Activated CD4-positive, CD25-positive, alpha-beta regulatory T cell treated with anti-CD3 and anti-CD28 coated beads, Interleukin-2, amount 50 U/mL, for 24 hours (primary cell): ENCODE data around the gene PDE4B.
"Not testable (repeated sequence)": the region's sequence is repeated elsewhere in the genome, so short reads cannot be mapped to it uniquely, and the experiment has no call there.

ENCODE experiments used
- ATAC-seq, 2 donors: fragments of 150-1000 bp; cut with Tn5 transposase; one replicate each; pipeline ENCODE4 v1.10.0; 2021; ENCODE audit warnings: mild to moderate bottlenecking in 1 of 2, moderate library complexity in 1 of 2

Gene PDE4B

DNA sequence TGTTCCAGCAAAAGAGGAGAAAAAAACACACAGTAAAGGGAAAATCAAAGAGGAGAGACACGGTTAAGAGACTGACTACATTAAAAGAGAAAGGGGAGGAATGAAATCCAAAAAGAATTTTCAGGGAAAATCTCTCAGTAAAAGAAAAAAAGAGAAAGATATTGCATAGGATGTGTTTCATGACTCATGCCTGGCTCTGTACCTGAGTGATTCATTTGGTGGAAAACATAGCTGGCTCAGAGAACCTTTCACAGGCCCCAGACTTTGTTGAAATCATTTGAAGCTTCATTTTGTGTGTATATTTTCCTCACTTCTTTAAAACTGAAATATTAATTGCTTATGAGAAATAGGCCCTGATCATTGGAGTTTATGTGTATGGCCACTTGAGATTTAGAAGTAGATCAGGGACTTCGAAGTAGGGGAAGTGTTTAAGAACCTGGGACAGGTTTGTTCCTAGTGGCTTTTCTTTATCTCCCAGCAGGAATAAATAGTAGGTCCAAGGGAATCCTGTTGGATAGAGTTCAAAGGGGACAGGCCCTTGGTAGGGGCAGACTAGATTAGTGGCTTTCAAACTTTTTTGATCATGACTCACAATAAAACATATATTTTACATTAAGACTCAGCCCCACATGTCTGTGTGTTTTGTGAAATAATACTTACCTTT is 502.1 kb downstream of the PDE4B start:
- ATAC-seq: peak; percentile 77 to 95

DNA sequence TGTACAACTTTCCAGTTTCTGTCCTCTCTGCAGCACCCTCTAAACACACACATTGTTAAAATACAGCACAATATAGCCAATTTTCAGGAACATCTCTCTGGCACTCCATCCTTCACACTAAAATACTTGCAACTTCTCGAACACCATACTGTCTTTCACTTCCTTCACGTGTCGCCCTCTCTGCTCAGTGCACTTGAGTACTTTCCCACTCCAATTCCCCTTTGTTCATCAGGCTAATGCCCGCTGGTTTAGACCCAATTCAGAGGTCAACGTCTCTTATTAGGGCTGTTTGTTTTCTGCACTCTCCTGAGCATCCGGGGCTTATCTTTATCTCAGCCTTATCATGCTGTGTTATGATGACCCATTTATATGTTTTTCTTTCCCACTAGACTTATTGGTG is 503.1 kb downstream of the PDE4B start:
- ATAC-seq: no peak

DNA sequence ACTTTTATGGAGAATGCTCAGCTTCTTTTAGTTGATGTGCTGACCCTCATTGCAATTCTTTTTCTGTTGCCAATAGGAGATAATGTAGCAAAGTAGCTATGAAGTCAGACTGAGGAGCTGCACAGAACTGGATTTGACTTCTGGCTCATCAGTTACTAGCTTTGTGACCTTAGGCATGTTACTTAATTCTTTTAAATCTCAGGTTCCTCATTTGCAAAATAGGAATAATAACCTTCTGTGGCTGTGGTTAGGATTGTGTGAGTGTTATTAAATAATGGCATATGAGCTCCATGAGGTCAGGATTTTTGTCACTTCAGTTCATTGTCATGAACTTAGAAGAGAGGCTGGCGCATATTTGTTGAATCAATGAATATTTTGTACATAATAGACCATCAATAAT is 503.7 kb downstream of the PDE4B start:
- ATAC-seq: no peak

DNA sequence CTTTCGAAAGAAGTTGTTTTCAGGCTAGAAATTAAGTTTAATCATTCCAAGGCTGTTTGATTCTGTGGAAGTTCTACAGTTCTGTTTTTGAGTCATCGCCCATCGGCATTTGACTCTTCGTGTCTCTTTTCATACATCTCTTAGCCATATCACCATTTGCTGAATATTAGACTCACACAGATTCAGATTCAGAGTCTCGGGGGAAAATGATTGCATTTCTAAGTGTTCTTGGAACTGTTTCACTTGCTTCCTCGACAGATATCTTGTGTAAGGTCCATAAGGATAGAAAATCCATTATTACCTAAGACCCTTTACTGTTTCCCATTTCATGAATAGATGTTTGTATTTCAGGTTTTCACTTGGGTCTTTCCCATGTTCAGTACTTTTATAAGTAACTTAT is 504.3 kb downstream of the PDE4B start:
- no peak for ATAC-seq

DNA sequence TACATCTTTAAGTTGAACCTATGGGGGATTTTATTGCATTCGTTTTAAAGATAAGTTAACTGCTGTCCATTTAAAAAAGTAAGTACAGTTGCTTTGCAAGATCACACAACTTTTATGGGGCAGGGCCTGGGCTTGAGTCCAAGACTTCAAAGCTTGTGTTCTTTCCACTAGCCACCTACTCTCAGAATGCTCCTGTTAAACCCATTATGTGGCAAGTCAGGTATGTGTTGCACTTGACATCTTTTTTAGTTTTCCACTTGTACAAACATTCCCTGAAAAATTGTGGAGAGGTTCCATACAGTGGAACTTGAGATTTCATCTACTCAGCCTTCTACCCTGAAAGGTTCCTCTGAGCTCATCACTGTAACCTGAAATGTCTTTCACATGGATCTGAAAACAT is 505.8 kb downstream of the PDE4B start:
- no peak for ATAC-seq

DNA sequence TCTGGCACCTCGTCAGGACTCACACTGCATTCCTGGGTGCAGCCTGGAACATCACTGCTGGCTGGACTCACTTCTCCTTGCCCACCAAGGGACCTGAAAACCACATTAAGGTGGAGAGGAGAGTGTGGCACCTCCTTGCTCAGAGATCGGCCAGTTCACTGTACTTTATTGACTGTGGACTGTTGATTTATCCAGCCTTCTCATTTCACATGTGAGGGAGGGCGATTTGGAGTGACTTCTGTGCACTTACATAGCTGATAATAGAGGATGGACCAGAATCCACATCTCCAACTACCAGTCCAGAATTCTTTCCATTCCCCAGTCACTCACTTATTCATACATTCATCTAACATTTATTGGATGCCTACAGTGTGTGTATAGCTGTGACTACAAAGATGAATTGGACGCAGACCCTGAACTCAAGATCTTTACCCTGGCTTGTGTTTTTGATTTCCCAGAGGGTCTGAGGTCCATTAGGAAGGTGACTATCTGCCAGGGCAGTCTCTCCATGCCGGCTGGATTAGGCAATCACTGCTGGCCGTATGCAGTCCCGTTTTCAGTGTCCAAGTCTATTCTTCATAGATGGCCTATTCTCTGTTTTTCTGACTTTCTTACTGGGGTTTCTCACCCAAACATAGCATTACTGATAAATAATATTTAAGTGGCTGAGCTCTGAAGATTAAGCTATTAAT is 507.7 kb downstream of the PDE4B start:
- no peak for ATAC-seq

DNA sequence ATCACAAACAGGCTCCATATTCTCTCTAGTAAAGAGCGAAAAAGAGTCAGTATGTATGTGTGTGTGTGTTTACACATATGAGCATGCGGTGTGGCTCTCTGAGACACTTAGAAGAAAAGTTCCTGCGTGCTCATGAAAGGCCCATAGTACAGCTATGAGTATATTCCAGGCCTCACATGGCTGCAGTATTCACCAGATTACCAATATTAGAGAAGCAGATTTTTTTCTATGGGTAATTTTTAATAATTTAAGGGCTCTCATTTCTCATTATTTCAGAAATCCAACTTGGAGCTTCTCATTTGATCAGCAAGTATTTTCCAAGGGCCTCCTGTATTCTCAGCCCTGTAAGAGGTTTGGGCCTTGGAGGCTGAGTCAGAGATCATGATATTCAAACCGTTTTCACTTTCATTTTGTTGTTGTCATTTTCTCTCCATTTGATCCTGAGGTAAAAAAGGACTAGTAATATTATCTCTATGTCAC is 508.3 kb downstream of the PDE4B start:
- peak; percentile 93 to 97 for ATAC-seq

DNA sequence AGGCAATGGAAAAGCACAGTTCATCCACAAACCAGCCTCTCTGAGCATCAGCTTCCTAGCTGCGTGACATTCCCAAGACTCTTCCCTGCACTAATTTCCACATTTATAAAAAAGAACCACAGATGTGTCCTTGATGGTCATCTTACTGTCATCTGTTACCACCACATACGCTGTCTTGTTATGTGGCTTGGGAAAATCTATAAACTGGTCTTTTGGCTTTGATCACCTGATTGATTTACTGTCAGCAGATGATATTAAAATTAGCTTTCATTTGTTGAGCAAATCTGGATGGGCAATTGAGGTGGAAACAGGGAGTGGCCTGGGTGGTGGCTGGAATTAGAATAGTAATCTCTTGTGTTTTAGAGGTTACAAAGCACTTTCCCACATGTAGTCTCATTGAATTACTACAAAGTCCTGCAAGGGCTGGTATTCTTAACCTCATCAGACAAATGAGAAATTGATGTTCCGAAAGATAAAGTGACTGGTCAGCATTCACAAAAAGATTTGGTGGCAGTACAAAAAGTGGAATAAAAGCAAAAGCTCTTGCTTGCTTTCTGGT is 509.6 kb downstream of the PDE4B start:
- ATAC-seq: no peak

DNA sequence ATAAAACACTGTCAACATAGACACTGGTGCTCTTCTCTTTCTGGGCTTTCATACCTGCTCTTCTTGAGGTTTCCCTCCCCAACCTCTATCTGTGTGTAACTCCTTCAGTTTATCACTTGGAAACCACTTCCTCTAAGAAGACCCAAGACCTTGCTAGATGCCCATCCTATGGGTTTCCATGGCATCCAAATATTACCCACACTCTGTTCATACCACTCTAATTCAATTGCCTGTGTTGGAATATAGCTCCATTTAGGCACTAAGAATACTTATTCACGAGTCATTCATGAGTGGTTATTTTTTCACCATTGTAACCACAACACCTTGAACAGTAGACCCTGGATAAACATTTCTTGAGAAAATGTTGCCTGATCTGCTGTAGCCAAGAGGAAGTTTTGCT is 510.1 kb downstream of the PDE4B start:
- no peak for ATAC-seq

DNA sequence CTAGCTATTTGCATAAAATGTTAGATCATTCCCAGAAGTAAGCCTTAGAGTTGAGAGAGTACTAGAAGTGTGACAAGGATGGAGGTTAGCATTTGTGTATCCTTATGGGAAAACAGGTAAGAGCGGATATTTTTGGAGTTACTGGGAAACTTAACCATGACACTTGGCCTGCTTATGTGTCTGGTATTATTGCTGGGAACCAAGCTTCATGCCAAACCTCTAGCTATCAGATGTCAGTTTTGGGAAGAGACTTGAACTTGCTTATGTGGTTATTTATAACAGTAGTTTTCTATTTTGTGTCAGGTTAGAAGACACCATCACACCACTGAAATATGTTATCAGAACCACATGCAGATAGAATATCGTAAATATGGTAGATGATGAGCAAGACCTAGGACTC is 511.0 kb downstream of the PDE4B start:
- ATAC-seq: no peak

DNA sequence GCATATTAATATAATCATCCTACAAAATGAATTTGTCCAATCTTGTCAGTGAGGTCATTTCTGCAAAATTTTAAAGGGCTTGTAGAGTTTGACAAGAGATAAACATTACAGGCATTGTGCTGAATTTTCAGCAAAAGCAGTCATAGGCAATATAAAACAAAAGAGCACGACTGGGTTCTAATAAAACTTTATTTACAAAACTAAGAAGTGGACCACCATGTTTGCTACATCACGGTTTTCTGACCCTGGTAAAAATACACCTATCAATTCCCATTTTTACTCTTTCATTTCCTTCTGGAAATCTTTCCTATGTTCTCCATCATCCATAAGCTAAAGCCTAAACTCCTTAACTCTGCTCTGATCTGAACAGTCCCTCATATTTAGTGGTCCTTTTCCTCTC is 511.4 kb downstream of the PDE4B start:
- ATAC-seq: no peak

DNA sequence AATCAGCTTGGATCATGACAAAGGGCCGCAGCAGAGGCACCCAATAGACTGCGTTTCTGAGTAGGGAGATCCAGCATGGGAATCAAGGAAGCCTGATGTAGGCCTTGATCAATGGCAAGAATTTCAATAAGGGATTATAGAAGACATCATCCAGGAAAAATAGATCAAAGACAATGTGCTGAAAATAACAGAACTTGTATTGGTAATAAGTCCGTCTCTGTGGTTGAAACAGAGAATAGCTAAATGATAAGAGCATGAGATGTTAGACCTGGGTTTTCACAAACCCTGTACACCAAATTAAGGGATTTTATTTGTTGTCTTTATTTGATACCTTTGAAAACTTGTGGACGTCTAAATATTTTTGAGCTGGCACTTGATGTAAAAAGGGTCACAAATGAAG is 513.2 kb downstream of the PDE4B start:
- no peak for ATAC-seq

DNA sequence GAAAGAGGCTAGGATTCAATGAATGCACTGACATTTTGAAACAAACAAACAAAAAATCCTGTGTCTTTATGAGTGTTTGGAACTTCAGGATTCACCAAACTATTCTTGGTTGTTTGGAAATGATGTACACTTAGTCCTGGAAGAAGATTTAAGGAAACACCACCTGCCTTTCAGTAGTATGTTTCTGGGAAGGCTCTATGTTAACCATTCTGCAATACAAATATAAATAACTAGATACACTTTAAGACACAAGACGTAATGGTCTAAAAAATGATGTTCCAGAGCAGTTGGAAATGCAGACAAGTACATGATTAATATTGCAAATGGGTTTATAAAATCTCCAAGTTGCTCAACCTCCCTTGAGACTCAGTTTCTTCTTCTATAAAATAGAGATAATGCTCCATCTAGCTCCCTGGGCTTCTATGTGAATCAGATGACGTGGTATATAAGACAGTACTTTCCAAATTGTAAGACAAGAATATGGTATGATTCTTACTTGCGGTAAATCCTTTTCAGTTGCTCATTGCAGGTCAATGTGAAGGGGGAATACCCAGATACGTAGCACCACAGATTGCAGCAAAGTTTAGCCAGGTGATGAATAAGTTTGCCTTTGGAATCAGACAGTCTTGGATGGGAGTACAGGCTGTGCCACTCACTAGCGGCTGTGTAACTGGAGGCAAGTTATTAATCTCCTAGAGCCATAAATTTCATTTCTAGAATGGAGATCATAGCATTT is 516.5 kb downstream of the PDE4B start:
- no peak for ATAC-seq

DNA sequence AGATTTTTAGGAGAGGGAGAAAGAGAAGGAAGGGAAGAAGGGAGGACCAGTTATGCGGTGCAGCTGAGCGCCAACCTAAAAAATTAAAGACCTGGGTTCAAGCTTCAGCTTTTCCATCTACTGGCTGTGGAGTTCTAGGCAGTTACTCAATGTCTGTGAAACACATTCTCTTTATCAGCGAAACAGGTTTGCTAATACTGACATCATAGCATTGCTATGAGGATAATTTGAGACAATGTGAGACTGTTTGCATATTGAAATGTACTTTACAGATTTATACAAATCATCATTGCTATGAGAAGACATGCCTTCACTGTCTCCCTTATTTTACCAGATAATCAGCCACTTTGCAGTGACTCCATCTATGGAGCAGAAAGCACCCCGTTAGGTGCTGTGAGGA is 518.4 kb downstream of the PDE4B start:
- ATAC-seq: no peak

DNA sequence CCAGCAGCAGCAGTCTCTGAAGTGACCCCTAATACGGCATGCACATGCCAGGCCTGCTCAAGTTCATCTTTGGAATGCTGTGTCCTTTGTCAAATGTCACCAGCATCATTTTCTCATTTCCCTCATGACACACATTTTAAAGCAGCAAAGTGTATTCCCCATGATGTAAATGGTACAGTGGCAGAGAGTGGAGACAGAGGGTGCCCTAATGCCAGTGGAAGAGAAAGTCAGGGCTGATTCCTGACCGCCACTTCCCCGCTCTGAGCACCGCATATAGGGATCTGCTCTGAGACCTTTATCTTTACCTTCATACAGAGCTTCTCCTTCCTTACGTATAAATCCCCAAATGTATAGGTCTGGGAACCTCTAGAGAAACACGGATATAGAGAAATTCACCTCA is 518.9 kb downstream of the PDE4B start:
- no peak for ATAC-seq

DNA sequence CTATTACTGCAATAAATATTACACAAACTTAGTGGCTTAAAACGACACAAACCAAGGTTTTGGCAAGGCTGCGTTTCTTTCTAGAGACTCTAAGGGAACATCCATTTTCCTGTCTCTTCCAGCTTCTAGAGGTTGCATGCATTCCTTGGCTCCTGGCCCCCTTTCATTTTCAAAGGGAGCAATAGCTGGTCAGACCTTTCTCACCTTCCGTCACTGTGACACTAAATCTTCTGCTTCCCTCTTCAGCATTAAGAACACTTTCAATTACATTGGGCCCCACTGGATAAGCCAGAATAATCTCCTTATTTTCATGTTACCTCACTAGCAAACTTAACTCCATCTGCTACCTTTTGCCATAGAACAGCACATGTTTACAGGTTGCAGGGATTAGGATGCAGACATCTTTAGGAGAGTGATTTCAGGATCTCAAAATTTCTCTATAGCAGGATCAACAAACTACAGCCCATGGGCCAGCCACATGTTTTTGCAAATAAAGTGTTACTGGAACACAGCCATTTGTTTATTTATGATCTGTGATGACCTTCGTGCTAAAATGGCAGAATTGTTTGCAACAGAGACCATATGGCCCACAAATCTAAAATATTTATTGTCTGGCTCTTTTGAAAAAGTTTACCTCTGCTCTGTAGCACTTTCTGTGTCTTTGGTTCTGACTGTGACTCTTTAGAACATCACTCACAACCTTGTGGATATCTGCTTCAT is 519.7 kb downstream of the PDE4B start:
- ATAC-seq: no peak

DNA sequence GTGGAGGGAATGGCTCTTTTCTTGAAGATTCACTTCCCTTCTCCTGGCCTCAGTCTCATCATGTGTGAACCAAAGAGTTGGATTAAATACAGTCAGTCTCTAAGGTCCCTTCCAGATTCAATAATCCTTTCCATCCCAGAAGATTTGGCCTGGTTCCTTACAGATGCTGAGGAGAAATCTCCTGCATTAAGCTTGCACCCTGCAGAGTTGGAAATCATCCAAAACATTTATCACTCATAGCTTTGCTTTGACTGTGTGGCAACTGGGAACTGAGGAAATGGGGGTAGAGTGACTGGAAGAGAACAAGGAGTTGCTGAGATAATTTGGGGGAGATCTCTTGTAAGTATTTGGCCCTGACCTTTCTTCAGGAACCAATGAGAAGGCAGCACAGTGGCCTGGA is 520.7 kb downstream of the PDE4B start:
- ATAC-seq: no peak

DNA sequence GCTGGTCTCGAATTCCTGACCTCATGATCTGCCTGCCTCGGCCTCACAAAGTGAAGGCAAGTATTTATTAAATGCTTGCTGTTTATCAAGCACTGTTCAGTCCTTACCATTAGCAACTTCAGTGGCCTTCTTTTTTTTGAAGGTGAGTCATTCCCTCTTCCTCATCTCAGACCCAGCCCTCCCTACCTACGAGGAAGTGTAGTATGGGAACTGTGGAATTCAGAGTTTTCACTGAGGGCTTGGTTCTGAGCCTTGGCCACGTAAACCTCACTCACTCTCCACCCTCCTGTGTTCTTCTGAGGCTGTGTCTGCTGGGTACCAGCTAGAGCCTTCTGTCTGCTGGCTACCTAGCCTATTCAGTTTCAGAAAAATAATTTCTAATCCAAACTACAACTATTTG is 523.0 kb downstream of the PDE4B start:
- ATAC-seq: no peak

DNA sequence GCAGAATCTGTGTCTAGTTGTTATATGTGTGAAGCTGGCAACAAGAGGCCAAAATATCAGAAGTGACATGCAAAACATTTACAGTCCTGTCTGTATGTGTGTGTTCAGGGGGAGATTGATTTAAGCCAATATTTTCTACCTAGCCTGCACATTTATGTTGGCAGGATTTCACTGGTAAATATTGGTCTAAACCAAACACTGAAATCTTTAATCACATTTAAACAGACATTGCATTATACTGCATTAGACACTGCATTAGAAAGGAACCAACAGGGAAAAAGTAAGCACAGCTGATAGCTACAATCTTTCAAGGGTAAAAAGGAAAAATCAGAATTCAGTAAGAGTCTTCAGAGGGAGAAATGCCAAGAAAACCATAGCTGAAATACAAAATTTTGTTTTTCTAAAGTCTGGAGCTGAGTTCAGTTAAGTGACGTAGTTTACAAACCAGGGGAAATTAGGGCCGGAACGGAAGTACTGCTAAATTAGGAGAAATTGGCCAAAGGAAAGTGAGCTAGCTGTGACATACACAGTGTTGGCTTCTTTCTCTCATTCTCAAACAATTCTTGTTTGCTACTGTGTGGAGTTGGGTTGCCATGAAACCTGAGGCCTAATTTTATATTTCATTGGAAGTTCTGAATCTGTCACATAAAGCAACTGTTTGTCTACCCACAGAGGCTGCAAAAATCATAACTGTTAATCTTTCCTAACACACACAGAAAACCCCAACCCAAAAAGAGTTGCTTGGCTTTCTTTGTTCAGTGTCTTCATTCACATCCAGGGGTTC is 524.0 kb downstream of the PDE4B start:
- ATAC-seq: no peak

DNA sequence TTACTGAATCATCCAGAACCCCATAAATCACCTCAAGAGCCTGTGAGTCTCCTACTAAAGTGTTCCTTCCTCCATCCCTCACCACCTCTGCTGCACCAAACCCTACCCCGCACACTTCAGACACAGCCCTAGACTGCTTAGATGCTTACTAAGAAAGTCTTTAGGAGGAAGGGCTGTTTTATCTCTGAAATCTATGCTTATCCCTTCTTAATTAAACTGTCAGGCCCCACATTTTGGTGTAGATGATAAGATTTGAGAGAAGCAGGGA is 524.5 kb downstream of the PDE4B start:
- no peak for ATAC-seq

DNA sequence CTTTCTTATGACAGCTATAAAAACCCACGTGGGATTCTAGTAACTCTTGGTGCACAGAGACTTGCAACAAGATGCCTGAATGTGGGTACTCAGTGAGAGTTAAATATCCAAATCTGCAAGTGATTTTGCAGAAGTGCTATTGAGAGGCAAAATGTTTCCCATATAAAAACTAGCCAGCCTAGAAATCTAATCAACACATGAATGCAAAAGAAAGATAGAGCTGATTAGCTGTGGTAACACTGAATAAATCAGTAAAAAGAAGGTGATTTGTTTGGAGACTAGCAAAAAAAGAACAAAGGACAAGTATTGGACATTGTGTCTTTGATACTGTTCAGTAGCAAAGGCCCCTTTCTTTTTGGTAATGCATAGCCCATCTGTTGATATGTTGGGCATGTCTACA is 527.5 kb downstream of the PDE4B start:
- no peak for ATAC-seq

DNA sequence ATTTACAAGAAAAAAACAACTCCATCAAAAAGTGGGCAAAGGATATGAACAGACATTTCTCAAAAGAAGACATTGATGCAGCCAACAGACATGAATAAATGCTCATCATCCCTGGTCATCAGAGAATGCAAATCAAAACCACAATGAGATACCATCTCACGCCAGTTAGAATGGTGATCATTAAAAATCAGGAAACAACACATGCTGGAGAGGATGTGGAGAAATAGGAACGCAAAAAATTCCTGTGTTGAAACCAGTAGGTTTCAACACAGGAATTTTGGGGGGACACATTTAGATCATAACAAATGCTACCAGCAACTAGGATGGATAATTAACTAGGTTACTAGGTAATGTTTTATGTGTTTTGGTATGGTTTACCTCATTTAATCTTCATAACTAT is 529.8 kb downstream of the PDE4B start:
- not testable (repeated sequence) for ATAC-seq
